GM21825 (cell line): ENCODE results near the gene SGF29.
"Not testable (repeated sequence)": the region's sequence is repeated elsewhere in the genome, so short reads cannot be mapped to it uniquely, and the experiment has no call there.

Source experiments
- ATAC-seq: cut with Tn5 transposase; IDR thresholded peaks from one replicate; pipeline ENCODE4 v1.9.1; 2021; ENCODE audit warnings: mild to moderate bottlenecking, moderate library complexity; ENCODE audit not compliant: unreplicated experiment

The SGF29 gene

DNA sequence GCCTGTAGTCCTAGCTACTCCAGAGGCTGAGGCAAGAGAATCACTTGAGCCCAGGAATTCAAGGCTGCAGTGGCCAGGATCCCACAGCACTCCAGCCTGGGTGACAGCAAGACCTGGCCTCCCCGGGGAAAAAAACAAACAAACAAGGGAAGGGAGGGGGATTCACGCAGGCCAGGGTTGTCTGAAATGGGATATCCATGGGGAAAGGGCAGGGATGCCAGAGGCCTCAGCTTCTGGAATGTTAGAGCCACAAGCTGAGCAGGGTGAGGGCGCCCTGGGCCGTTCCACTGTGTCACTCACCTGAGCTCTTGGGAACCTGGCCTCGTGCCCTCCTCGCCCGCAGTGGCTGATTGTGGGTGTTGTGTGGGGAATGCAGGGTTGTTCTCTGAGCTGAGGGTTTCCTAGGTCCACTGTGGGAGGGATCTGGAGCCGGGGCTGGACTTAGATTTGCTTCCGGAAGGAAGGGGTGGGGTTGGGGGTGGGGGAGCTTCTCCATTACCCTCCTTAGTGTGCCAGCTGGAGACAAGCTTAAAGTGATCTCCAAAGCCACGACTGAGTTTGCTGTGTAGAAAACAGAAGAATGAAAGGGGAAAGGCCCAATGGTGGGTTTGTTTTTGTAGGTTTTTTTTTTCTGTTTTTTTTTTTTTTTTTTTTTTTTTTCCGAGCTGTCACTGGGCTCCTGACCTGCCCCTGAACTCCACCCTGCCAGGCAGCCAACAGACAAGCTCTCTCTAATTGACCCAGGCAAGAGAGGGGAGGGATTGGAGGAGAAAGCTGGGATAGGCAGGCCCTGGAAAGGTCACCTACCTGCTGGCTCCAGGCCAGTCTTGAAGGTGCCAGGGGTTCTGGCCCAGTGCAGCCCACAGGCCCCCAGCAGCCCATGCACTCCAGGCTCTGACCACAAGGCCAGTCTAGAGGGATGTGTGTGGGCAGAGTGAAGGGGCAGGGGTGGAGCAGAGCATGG, 56.2 kb downstream of the SGF29 start, which contains the start of gene SULT1A1:
TSS of gene SULT1A1 (minus strand) at position 414 of the 964 bp plus-strand sequence. CDS start 1,189 bp downstream, outside the sequence.
- no peak for ATAC-seq

DNA sequence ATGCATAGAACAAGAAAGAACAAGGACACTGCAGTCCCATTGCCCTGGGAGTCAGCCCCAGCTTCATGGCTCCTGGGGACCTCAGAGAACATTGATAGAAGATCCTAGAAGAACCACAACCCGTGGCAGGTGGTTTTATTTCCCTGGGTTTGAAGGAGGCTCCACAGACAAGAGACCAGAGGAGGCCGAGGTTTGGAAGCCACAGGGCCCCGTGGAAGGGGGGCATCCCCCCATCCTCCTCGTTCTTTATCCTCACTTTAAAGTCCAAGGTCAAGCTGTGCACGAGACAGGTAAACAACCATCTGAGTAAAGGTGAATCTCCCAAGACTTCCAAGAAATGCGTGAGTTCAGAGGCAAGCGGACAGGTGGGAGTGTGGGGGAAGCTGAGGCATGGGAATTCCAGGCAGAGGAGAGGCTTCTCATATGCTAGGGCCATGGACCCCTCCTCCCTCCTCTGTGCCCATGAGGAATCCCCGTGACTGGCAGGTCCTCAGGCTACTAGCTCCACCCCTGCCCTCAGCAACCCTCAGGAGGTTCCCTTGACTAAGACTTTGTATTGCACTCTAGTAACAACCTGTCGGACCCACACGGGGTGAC, 57.0 kb downstream of the SGF29 start:
- no peak for ATAC-seq

GRCh38 chr16:28612359-28613280, 58.9 kb downstream of the SGF29 start:
- ATAC-seq = not testable (repeated sequence)

- ATAC-seq = not testable (repeated sequence)
Observed at GRCh38 chr16:28613912-28614311, 60.2 kb downstream of the SGF29 start.

DNA sequence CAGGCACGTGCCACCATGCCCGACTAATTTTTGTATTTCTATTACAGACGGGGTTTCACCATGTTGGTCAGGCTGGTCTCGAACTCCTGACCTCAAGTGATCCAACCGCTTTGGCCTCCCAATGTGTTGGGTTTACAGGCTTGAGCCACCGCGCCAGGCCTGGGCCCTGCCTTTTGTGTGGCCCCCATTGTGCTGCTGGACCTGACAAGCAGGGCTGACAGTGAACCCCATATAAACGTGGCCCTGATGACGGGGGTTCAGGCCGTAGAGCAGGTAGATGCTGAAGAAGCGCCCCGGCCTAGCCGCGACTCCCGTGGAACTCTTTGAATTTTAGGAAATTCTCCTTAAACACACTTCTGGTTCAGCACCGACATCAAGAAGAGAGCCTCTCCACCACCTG, 60.8 kb downstream of the SGF29 start:
- ATAC-seq = not testable (repeated sequence)

DNA sequence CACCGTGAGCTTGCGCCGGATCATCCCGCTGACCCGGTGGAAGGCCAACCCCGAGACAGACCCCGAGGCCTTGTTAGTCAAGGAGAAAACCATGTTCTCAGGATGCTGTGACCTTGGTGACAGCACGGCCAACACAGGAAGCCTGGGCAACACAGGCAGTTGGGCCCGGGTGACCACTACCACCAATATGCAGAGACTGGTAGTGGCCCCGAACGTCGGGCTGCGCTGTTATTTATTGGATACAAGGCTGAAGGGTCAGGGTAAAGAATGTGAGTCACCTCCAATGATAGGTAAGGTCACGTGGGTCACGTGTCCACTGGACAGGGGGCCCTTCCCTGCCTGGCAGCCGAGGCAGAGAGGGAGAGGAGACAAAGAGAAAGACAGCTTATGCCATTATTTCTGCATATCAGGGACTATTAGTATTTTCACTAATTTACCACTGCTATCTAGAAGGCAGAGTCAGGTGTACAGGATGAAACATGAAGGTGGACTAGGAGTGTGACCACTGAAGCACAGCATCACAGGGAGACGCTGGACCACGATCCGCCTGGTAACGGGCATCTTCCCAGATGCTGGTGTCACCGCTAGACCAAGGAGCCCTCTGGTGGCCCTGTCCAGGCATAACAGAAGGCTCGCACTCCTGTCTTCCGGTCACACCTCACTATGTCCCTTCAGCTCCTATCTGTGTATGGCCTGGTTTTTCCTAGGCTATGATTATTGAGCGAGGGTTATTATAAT, 61.9 kb downstream of the SGF29 start:
- ATAC-seq = not testable (repeated sequence)

DNA sequence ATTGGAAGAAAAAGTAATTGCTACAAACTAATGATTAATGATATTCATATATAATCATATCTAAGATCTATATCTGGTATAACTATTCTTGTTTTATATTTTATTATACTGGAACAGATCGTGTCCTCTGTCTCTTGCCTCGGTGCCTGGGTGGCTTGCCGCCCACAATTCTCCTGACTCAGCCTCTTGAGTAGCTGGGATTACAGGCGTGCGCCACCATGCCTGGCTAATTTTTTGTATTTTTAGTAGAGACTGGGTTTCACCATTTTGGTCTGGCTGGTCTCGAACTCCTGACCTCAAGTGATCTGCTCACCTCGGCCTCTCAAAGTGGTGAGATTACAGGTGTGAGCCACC, 62.5 kb downstream of the SGF29 start:
- ATAC-seq = not testable (repeated sequence)

DNA sequence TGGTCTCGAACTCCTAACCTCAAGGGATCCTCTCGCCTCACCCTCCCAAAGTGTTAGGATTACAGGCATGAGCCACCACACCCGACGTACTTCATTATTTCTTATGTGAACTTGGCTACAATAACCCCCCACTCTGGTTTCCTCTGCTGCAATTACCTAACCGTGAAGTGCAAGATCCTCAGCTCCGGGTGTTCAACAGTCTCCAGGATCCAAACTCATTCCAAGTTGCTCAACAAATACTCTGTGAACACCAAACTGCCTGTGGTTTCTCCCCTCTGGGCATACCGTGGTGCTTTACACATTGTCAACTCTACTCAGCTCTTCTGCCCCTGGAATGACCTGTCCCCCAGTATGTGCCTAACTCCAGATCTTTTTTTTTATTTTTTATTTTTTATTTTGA, 62.9 kb downstream of the SGF29 start:
- ATAC-seq = no peak

- ATAC-seq = no peak
Observed at GRCh38 chr16:28617874-28618273, 64.2 kb downstream of the SGF29 start.

- ATAC-seq = not testable (repeated sequence)
Observed at GRCh38 chr16:28620316-28620715, 66.6 kb downstream of the SGF29 start.

DNA sequence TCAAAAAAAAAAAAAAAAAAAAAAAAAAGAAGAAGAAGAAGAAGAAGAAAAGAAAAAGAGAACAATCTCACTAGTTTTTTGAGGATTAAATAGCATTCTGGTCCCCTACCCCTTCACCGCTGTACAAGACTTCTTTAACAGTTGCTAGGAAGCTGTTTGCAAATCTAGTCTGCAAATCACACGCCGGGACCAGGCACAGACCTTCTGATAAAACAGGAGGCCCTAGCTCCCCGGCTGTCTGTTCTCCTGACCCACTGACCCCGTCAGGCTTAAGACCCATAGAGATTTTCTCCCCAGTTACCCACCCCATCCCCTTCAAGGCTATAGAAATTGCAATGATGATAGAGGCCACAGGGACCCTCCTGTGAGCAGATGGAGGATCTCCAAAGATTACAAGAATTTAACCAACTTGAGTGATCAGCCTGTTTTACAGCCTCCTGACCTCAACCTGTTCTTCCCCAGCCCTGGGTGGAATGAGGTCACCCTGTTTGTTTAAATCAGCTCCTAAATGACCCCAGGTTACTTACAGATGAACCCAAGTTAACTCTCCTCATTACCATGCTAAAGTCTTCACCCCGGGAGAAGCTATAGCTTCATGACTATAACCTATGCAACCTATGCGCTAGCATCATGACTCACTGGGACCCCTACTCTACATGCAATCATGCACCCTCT, 67.9 kb downstream of the SGF29 start:
- no peak for ATAC-seq

DNA sequence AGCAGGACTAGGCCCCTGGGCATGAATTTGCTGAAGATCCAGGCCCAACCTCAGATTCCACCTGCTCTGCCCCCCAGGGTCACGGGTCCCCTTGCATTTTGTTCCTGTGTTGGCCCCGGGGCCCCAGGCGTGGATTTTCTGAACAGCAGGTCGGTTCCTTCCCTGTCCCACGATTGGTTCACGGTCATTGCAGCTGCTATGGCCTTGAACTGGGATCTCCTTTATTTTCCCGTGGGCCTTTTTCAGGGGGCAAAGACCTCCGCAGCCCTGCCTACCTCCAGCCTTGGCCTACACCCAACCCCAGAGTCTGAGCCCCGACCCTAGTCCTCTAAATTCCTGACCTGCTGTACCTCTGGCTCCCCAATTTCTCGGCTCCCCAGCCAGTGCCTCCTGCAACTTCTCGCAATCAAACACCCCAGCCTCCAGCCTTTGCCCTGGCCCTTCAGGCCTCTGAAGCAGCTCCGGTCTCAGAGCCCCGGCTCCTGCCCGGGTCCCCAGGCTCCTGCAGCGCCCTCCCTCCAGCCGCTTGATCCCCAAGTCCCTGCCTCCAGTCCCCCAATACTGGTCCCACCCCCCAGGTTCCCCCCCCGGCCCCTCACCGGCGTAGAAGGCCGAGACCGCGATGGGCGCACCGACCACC, 68.9 kb downstream of the SGF29 start:
- ATAC-seq = not testable (repeated sequence)

DNA sequence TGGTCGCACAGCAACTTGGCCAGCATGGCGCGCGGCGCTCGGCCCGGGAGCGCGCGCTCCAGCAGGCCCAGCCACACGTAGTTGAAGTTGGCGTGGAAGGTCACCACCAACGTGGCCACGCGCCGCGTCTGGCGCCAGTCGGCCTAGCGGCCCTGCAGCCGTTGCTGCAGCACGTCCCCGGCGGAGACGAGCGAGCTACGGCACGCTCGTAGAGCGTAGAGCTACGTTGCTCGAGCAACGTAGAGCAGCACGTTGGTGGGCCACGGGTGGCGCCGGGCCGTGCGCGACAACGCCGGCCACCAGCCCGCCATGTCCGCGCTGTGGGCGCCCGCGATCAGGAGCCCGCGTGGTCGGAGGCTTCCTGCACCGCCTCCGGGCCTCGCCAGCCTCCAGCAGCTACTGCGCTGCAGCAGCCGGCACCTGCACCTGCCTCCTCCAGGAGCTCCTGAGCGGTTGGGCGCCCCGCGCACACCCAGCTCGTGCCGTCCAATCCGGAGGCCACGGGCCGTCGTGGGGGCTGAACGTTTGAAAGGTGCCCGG, 69.5 kb downstream of the SGF29 start:
- no peak for ATAC-seq

GRCh38 chr16:28630905-28631304, 77.2 kb downstream of the SGF29 start:
- ATAC-seq = not testable (repeated sequence)

DNA sequence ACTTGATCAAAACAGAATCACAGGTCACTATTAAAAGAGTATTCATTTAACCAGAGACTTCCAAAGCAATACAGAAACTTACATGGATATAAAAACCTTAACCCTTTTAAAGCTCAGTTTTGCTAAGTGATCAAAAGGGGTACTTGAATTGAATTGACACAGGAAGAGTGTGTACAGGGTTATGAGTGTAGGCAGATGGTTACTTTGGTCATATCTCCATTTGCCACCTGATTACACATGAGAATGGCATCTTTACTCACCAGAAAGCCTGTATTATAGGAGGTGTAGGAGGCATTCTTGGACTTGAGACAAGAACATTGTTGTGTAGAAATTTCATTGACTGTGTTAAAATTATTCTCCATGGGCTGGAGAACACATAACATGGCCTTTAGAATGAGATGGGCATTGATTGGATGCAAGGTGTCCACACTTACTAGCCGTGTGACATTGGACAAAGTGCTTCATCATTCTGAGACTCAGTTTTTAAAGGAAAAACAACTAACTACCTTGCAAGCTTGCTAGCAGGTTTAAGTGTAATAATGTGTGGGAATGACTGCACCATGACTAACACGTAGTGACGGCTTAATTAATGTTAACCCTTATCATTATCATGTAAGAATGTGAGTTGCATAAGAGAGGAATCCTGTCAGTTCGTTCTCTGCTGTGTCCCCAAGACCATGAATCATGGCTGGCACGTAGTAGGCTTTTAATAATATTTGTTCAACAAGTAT, 82.5 kb downstream of the SGF29 start:
- not testable (repeated sequence) for ATAC-seq

DNA sequence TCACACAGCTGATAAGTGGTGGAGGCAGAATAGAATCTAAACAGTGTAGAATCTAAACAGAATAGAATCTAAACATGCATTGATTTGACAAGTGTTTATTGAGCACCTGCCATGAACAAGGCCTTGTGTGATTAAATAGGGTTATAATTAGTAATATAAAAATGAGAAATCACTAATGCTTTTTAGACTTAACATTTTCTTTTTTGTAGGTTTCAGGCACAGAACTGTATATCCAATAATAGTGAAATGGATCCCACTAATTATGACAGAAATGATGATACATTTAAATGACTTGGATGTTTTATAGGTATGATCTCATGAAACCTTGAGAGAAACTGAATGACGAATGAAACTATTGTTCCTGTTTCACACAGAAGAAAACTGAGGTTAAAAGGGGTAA, 84.0 kb downstream of the SGF29 start, which contains the start of gene NPIPB8:
TSS of gene NPIPB8 (plus strand) at position 301 of the 400 bp plus-strand sequence. CDS start 296 bp downstream, outside the sequence.
- not testable (repeated sequence) for ATAC-seq

DNA sequence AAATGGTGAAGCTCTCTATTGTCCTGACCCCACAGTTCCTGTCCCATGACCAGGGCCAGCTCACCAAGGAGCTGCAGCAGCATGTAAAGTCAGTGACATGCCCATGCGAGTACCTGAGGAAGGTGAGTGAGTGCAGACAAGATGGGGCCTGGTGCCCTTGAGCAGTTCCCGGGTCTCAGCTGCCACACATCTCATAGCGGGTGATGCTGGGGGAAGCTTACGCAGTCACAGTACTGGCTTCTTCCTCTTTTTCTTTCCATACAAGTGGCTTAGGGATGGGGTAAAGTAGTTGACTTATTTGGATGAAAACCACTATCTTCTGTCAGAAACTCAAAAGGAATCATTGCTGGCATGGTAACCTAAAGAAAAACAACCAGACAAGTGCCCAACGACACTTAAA, 84.6 kb downstream of the SGF29 start:
- ATAC-seq = not testable (repeated sequence)

GRCh38 chr16:28639959-28640358, 86.2 kb downstream of the SGF29 start:
- ATAC-seq = not testable (repeated sequence)
